H1 (cell line): ENCODE data around the gene EYA4.

Experiments
- EZH2 ChIP-seq: fragments of 200-600 bp; sonication (generic); IDR thresholded peaks from 2 replicates; pipeline ENCODE4 v1.7.1; 2012; ENCODE audit warnings: low read depth, mild to moderate bottlenecking, moderate library complexity, low read length, inconsistent platforms; ENCODE audit not compliant: severe bottlenecking
- SIN3A ChIP-seq, 2 experiments: IDR thresholded peaks in 1 of 2; conservative IDR thresholded peaks in 1 of 2; 2 replicates each; pipeline ENCODE4 v1.6.1; 2011 to 2012; ENCODE audit warnings: low read length in 2 of 2, improper control_type of control experiment in 1 of 2, low read depth in 1 of 2, mild to moderate bottlenecking in 1 of 2
- TF ChIP-seq, protein P1 (sequence below): IDR thresholded peaks from 2 replicates; pipeline ENCODE4 v1.6.1; 2012; ENCODE audit warnings: inconsistent platforms
- TF ChIP-seq, protein P2 (sequence below), 3 experiments: IDR thresholded peaks; 1 replicate in 2 of 3; 2 replicates in 1 of 3; pipeline versions ENCODE4 v1.5.1 to v1.6.1; 2011; ENCODE audit warnings: low read length in 3 of 3, mild to moderate bottlenecking in 3 of 3, inconsistent platforms in 2 of 3, low read depth in 1 of 3, moderate library complexity in 1 of 3; ENCODE audit not compliant: insufficient read depth in 1 of 3; ENCODE audit errors: control extremely low read depth in 1 of 3

DNA sequence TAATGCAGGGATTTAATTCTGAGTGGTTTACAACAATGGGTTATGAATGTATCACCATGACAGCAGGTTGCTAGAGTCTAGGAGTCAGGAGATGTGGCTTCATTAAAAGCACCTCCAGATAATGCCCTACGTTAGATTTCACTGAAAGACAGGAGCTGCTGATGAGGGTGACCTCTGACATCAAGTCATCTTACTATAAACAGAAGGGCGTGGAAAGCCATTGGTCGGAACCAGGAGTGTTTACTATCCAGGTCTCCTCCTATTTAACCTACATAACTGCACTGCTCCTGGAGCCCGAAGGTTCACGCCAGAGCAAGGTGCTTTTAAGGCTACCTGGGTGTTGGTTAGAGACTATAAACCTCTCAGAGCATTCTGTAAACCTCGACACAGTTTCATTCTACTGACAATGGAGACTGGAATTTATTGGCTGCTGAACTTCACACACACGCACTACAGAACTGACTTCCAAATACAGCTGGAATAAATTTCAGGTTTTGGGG, 128.7 kb downstream of the EYA4 start:
- TF ChIP-seq SIN3A (conservative IDR thresholded peaks at IDR 0.05 in 1 of 2, IDR thresholded peaks at IDR 0.05 in 1 of 2; ENCODE audit: low read depth in 1 of 2, low read length in 2 of 2) (no peak), EZH2 (no peak)
- TF ChIP-seq, protein P1, sequence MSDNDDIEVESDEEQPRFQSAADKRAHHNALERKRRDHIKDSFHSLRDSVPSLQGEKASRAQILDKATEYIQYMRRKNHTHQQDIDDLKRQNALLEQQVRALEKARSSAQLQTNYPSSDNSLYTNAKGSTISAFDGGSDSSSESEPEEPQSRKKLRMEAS, result no peak
- TF ChIP-seq, protein P2, sequence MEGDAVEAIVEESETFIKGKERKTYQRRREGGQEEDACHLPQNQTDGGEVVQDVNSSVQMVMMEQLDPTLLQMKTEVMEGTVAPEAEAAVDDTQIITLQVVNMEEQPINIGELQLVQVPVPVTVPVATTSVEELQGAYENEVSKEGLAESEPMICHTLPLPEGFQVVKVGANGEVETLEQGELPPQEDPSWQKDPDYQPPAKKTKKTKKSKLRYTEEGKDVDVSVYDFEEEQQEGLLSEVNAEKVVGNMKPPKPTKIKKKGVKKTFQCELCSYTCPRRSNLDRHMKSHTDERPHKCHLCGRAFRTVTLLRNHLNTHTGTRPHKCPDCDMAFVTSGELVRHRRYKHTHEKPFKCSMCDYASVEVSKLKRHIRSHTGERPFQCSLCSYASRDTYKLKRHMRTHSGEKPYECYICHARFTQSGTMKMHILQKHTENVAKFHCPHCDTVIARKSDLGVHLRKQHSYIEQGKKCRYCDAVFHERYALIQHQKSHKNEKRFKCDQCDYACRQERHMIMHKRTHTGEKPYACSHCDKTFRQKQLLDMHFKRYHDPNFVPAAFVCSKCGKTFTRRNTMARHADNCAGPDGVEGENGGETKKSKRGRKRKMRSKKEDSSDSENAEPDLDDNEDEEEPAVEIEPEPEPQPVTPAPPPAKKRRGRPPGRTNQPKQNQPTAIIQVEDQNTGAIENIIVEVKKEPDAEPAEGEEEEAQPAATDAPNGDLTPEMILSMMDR (IDR thresholded peaks at IDR 0.05; ENCODE audit: control extremely low read depth in 1 of 3, insufficient read depth in 1 of 3, low read depth in 1 of 3, low read length in 3 of 3), result no peak
